ENCODE results near the gene ARL4C.

DNA sequence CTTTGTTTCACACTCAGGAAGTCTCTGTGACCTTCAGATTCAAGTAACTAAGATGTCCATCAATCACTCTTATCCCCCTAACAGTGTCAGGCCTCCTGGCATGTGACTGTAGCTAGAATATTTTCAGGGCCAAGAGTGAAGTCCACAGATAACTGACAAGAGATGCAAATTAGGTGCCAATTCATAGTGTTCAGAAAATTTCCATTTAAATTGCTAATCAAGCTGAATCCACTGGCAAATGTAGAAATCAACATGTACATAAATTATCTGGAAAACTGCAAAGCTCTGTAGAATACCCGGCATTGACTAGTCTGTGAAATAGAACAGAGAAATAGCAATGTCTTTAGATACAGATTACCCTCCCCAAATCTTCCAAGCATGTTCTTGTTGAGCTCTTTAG, 38.6 kb upstream of the ARL4C start:
- TF ChIP-seq, protein P1, sequence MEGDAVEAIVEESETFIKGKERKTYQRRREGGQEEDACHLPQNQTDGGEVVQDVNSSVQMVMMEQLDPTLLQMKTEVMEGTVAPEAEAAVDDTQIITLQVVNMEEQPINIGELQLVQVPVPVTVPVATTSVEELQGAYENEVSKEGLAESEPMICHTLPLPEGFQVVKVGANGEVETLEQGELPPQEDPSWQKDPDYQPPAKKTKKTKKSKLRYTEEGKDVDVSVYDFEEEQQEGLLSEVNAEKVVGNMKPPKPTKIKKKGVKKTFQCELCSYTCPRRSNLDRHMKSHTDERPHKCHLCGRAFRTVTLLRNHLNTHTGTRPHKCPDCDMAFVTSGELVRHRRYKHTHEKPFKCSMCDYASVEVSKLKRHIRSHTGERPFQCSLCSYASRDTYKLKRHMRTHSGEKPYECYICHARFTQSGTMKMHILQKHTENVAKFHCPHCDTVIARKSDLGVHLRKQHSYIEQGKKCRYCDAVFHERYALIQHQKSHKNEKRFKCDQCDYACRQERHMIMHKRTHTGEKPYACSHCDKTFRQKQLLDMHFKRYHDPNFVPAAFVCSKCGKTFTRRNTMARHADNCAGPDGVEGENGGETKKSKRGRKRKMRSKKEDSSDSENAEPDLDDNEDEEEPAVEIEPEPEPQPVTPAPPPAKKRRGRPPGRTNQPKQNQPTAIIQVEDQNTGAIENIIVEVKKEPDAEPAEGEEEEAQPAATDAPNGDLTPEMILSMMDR (conservative IDR thresholded peaks at IDR 0.05; ENCODE audit: low read depth in 2 of 2), result no peak
- TF ChIP-seq ZNF462 (CRISPR knock-in tag; IDR thresholded peaks at IDR 0.05) (no peak), EZH2phosphoT487 (IDR thresholded peaks at IDR 0.05; ENCODE audit: unreplicated experiment) (no peak), JUNB (IDR thresholded peaks at IDR 0.05; ENCODE audit: unreplicated experiment) (no peak), EZH2 (IDR thresholded peaks at IDR 0.05; ENCODE audit: low read depth, unreplicated experiment) (no peak), POLR2AphosphoS5 (IDR thresholded peaks at IDR 0.05; ENCODE audit: low read depth) (no peak), ETS1 (IDR thresholded peaks at IDR 0.05) (no peak), CREB1 (CRISPR knock-in tag; IDR thresholded peaks at IDR 0.05; ENCODE audit: low read depth) (no peak), STAT1 (IDR thresholded peaks at IDR 0.05; ENCODE audit: unreplicated experiment) (no peak), NANOG (IDR thresholded peaks at IDR 0.05; ENCODE audit: borderline replicate concordance) (no peak), ZNF114 (CRISPR knock-in tag; IDR thresholded peaks at IDR 0.05) (no peak)
- TF ChIP-seq, protein P2, sequence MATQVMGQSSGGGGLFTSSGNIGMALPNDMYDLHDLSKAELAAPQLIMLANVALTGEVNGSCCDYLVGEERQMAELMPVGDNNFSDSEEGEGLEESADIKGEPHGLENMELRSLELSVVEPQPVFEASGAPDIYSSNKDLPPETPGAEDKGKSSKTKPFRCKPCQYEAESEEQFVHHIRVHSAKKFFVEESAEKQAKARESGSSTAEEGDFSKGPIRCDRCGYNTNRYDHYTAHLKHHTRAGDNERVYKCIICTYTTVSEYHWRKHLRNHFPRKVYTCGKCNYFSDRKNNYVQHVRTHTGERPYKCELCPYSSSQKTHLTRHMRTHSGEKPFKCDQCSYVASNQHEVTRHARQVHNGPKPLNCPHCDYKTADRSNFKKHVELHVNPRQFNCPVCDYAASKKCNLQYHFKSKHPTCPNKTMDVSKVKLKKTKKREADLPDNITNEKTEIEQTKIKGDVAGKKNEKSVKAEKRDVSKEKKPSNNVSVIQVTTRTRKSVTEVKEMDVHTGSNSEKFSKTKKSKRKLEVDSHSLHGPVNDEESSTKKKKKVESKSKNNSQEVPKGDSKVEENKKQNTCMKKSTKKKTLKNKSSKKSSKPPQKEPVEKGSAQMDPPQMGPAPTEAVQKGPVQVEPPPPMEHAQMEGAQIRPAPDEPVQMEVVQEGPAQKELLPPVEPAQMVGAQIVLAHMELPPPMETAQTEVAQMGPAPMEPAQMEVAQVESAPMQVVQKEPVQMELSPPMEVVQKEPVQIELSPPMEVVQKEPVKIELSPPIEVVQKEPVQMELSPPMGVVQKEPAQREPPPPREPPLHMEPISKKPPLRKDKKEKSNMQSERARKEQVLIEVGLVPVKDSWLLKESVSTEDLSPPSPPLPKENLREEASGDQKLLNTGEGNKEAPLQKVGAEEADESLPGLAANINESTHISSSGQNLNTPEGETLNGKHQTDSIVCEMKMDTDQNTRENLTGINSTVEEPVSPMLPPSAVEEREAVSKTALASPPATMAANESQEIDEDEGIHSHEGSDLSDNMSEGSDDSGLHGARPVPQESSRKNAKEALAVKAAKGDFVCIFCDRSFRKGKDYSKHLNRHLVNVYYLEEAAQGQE (IDR thresholded peaks at IDR 0.05; ENCODE audit: unreplicated experiment), result no peak

Data from GM23338 (cell line).